Testis (tissue), 3 donors: ENCODE data around the gene TBC1D32. TPM values are rescaled to one million over a fixed set of nuclear protein-coding genes. Genes with fewer than 3 reads are reported as not detected.
"Not testable (repeated sequence)": the region's sequence is repeated elsewhere in the genome, so short reads cannot be mapped to it uniquely, and the experiment has no call there.

Experiments
- DNase-seq: peaks from one replicate; pipeline ENCODE4 v3.0.0-alpha.2; 2019
- H3K27ac ChIP-seq, 2 donors: fragments of 200-600 bp; sonication (generic); one replicate each; pipeline ENCODE4 v1.5.1; 2019
- H3K27me3 ChIP-seq: fragments of 200-600 bp; sonication (generic); one replicate; pipeline ENCODE4 v1.5.1; 2019
- H3K36me3 ChIP-seq: fragments of 200-600 bp; sonication (generic); one replicate; pipeline ENCODE4 v1.5.1; 2017; ENCODE audit warnings: low read depth; ENCODE audit errors: missing control alignments
- H3K4me1 ChIP-seq: fragments of 200-600 bp; sonication (generic); one replicate; pipeline ENCODE4 v1.5.1; 2019
- H3K4me3 ChIP-seq, 2 donors: fragments of 200-600 bp; sonication (generic); one replicate each; pipeline ENCODE4 v1.5.1; 2017 to 2019
- H3K9me3 ChIP-seq: fragments of 200-600 bp; sonication (generic); one replicate; pipeline ENCODE4 v1.5.1; 2017
- CTCF ChIP-seq, 3 experiments: fragments of 450-650 bp in 2 of 3; fragments of 200-600 bp in 1 of 3; sonication (generic) in 1 of 3; IDR thresholded peaks; one replicate each; pipeline ENCODE4 v1.5.1; 2016 to 2019; ENCODE audit warnings: antibody characterized with exemption in 3 of 3, mild to moderate bottlenecking in 2 of 3, moderate library complexity in 1 of 3
- POLR2A ChIP-seq: fragments of 450-650 bp; IDR thresholded peaks from one replicate; pipeline ENCODE4 v1.6.1; 2017; ENCODE audit warnings: antibody characterized with exemption, mild to moderate bottlenecking, moderate library complexity
- WGBS, 2 donors: methylation state at CpG; one replicate each; pipeline ENCODE4 v1.1.5; 2018; 5-methylcytosine and 5-hydroxymethylcytosine counted together
- intact Hi-C: fragments of 100-400 bp; cut with DNase I; formaldehyde crosslinking; loops from one replicate; pipeline ENCODE4 v1.15.1; 2023; ENCODE audit warnings: low total_unique reads
- polyA plus RNA-seq: library from polyadenylated mRNA; stranded (reverse); fragments of 350-450 nt; fragmentation: Illumina TruSeq; extraction: RNeasy Lipid Tissue Mini Kit (QIAGEN cat#74804); gene quantifications from one replicate; pipeline ENCODE4 v1.2.3, GENCODE V29; 2014; ENCODE audit warnings: low read depth, low replicate concordance; ENCODE audit not compliant: insufficient read depth
- total RNA-seq, 2 donors: library from RNA; depleted of rRNA; stranded (reverse); fragments of >200 nt; gene quantifications; one replicate each; pipeline ENCODE4 v1.2.3, GENCODE V29; 2016

Gene TBC1D32
- total and polyA plus RNA-seq, 3 donors from 2014 or later, result 9.3 to 37.4 (median 22.1) TPM

GRCh38 chr6:121188356-121188755 is 145.9 kb downstream of the TBC1D32 start:
- H3K27me3 ChIP-seq, result no peaks in the 10 kb centered on the region
- no peaks in the 10 kb centered on the region for H3K4me1 ChIP-seq
- H3K36me3 ChIP-seq, result no peaks in the 10 kb centered on the region
- H3K27ac ChIP-seq, result no peak overlapping the region
- 56 to 64% methylated on average over 1 of the region's 1 CpG for WGBS, 2 donors
- no peak overlapping the region for H3K4me3 ChIP-seq
- intact Hi-C loops, result no loop called here
- TF ChIP-seq CTCF (IDR thresholded peaks at IDR 0.05) (no peak), POLR2A (no peak)
- DNase-seq, result no peak
- no peaks in the 10 kb centered on the region for H3K9me3 ChIP-seq

GRCh38 chr6:121187833-121188200 is 146.5 kb downstream of the TBC1D32 start:
- TF ChIP-seq POLR2A, result no peak
- no peak for TF ChIP-seq CTCF (IDR thresholded peaks at IDR 0.05)
- Histone ChIP-seq H3K27ac (no peak overlapping the region), H3K9me3 (no peaks in the 10 kb centered on the region), H3K4me1 (no peaks in the 10 kb centered on the region), H3K36me3 (no peaks in the 10 kb centered on the region), H3K4me3 (no peak overlapping the region), H3K27me3 (no peaks in the 10 kb centered on the region)
- DNase-seq, result no peak
- 93% methylated on average over 1 of the region's 1 CpG for WGBS, 2 donors
- intact Hi-C loops, result no loop called here

- H3K4me1 ChIP-seq, result no peaks in the 10 kb centered on the region
- no peaks in the 10 kb centered on the region for H3K36me3 ChIP-seq
- intact Hi-C loops, result no loop called here
- TF ChIP-seq CTCF (IDR thresholded peaks at IDR 0.05) (no peak), POLR2A (no peak)
- no peaks in the 10 kb centered on the region for H3K9me3 ChIP-seq
- WGBS, 2 donors, result 94 to 96% methylated on average over 1 of the region's 1 CpG
- DNase-seq, result no peak
- no peak overlapping the region for H3K27ac ChIP-seq
- no peak overlapping the region for H3K4me3 ChIP-seq
- no peaks in the 10 kb centered on the region for H3K27me3 ChIP-seq
Observed at GRCh38 chr6:121187200-121187832, 147.0 kb downstream of the TBC1D32 start.

- Histone ChIP-seq H3K4me3 (no peak overlapping the region), H3K27me3 (no peaks in the 10 kb centered on the region), H3K9me3 (no peaks in the 10 kb centered on the region), H3K27ac (no peak overlapping the region), H3K4me1 (no peaks in the 10 kb centered on the region), H3K36me3 (no peaks in the 10 kb centered on the region)
- no peak for TF ChIP-seq CTCF (IDR thresholded peaks at IDR 0.05)
- TF ChIP-seq POLR2A, result no peak
- no peak for DNase-seq
- intact Hi-C loops, result no loop called here
- WGBS, 2 donors, result 90 to 94% methylated on average over 1 of the region's 1 CpG
Observed at GRCh38 chr6:121183742-121184141, 150.5 kb downstream of the TBC1D32 start.

- intact Hi-C loops, result no loop called here
- no peaks in the 10 kb centered on the region for H3K36me3 ChIP-seq
- TF ChIP-seq CTCF (IDR thresholded peaks at IDR 0.05) (no peak), POLR2A (no peak)
- no peaks in the 10 kb centered on the region for H3K27me3 ChIP-seq
- no peak overlapping the region for H3K27ac ChIP-seq
- H3K9me3 ChIP-seq, result no peaks in the 10 kb centered on the region
- no peaks in the 10 kb centered on the region for H3K4me1 ChIP-seq
- DNase-seq, result no peak
- WGBS, 2 donors, result 86 to 93% methylated on average over 3 of the region's 3 CpGs
- no peak overlapping the region for H3K4me3 ChIP-seq
Observed at GRCh38 chr6:121175827-121176226, 158.5 kb downstream of the TBC1D32 start.

GRCh38 chr6:121172451-121172850 is 161.8 kb downstream of the TBC1D32 start:
- H3K27ac ChIP-seq, H3K4me3 ChIP-seq, intact Hi-C loops, H3K27me3 ChIP-seq, DNase-seq, H3K4me1 ChIP-seq, H3K9me3 ChIP-seq, H3K36me3 ChIP-seq: not testable (repeated sequence)
- WGBS, 2 donors, result 88 to 100% methylated on average over 1 of the region's 1 CpG
